Peyer's patch (tissue), 4 donors: ENCODE measurements around the gene CCDC74B.

Source experiments
- POLR2A ChIP-seq, 2 donors: fragments of 450-650 bp; IDR thresholded peaks; one replicate each; pipeline ENCODE4 v1.5.1; 2017; ENCODE audit warnings: antibody characterized with exemption in 2 of 2, mild to moderate bottlenecking in 2 of 2, moderate library complexity in 2 of 2
- TF ChIP-seq, protein P1 (sequence below), 6 experiments: fragments of 450-650 bp in 4 of 6; fragments of 200-600 bp in 2 of 6; sonication (generic) in 1 of 6; IDR thresholded peaks; one replicate each; pipeline ENCODE4 v1.5.1; 2017 to 2019; ENCODE audit warnings: antibody characterized with exemption in 6 of 6, mild to moderate bottlenecking in 3 of 6, moderate library complexity in 1 of 6

DNA sequence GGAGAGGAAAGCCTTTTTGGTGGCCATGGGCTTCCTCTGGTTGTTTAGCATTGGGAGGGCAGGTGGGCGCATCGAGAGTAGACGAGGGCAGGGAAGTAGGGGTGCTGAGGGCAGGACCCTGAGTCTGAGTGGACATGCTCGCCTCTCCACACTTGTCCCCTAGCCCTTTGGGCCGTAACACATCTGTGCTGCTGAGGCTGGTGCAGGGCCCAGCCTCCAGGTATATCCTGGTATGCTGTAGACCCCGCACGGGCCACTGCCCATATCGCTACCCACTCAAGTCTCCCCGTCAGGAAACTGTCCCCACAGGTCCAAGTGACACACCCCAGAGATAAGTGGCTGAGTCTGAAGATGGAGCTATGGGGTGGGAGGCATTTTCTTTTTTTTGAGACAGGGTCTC lies 13.7 kb upstream of the CCDC74B start:
- TF ChIP-seq, protein P1, sequence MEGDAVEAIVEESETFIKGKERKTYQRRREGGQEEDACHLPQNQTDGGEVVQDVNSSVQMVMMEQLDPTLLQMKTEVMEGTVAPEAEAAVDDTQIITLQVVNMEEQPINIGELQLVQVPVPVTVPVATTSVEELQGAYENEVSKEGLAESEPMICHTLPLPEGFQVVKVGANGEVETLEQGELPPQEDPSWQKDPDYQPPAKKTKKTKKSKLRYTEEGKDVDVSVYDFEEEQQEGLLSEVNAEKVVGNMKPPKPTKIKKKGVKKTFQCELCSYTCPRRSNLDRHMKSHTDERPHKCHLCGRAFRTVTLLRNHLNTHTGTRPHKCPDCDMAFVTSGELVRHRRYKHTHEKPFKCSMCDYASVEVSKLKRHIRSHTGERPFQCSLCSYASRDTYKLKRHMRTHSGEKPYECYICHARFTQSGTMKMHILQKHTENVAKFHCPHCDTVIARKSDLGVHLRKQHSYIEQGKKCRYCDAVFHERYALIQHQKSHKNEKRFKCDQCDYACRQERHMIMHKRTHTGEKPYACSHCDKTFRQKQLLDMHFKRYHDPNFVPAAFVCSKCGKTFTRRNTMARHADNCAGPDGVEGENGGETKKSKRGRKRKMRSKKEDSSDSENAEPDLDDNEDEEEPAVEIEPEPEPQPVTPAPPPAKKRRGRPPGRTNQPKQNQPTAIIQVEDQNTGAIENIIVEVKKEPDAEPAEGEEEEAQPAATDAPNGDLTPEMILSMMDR (IDR thresholded peaks at IDR 0.05) = no peak
- no peak for TF ChIP-seq POLR2A (IDR thresholded peaks at IDR 0.05)
